A673 (cell line): ENCODE data around the gene BLOC1S6. TPM values are rescaled to one million over a fixed set of nuclear protein-coding genes. Genes with fewer than 3 reads are reported as not detected.

Source experiments
- BruUV-seq: library from RNA; stranded (reverse); fragments of 400-500 nt; replicated peaks from 2 replicates; lab custom pipeline; 2021; lab: Mats Ljungman, UMichigan
- CTCF ChIA-PET: fragments of 300-600 bp; sonication (Branson Sonifier 250); formaldehyde crosslinking; loops from one replicate; lab custom pipeline; 2022; ENCODE audit warnings: antibody characterized with exemption; lab: Charles Lee
- POLR2A ChIA-PET: fragments of 300-600 bp; sonication (Branson Sonifier 250); formaldehyde crosslinking; loops from one replicate; lab custom pipeline; 2022; ENCODE audit warnings: antibody characterized with exemption; ENCODE audit not compliant: low non-redundant PET; lab: Charles Lee
- DNase-seq: peaks from one replicate; pipeline ENCODE4 v3.0.0-alpha.2; 2015; ENCODE audit warnings: low spot score
- H3K27ac ChIP-seq: fragments of 200-600 bp; sonication (generic); 2 replicates; pipeline ENCODE4 v1.5.1; 2016; ENCODE audit warnings: mixed run types, low read depth, mild to moderate bottlenecking, mixed read lengths, antibody characterized with exemption, low read length; ENCODE audit not compliant: poor library complexity, severe bottlenecking
- H3K27me3 ChIP-seq: fragments of 200-600 bp; sonication (generic); replicated peaks from 2 replicates; pipeline ENCODE4 v1.6.1; 2017; ENCODE audit warnings: mixed run types, low read depth, mild to moderate bottlenecking, mixed read lengths, antibody characterized with exemption, low read length; ENCODE audit not compliant: insufficient read depth, poor library complexity
- H3K36me3 ChIP-seq: fragments of 200-600 bp; sonication (generic); 2 replicates; pipeline ENCODE4 v1.6.1; 2016; ENCODE audit warnings: mixed run types, mild to moderate bottlenecking, mixed read lengths, antibody characterized with exemption, low read length; ENCODE audit not compliant: insufficient read depth, poor library complexity, severe bottlenecking
- H3K4me1 ChIP-seq: fragments of 200-600 bp; sonication (generic); 2 replicates; pipeline ENCODE4 v1.6.1; 2017; ENCODE audit warnings: mixed run types, mild to moderate bottlenecking, mixed read lengths, antibody characterized with exemption, low read length; ENCODE audit not compliant: insufficient read depth, poor library complexity, severe bottlenecking
- H3K4me3 ChIP-seq: fragments of 200-600 bp; sonication (generic); 2 replicates; pipeline ENCODE4 v1.5.1; 2016; ENCODE audit warnings: low read depth, mixed run types, mild to moderate bottlenecking, mixed read lengths, low read length; ENCODE audit not compliant: poor library complexity, severe bottlenecking
- H3K9me3 ChIP-seq: fragments of 200-600 bp; sonication (generic); 2 replicates; pipeline ENCODE4 v1.6.1; 2016; ENCODE audit warnings: mixed run types, low read depth, mild to moderate bottlenecking, mixed read lengths, antibody characterized with exemption, low read length; ENCODE audit not compliant: poor library complexity, severe bottlenecking
- EZH2 ChIP-seq: fragments of 200-600 bp; sonication (generic); IDR thresholded peaks from 2 replicates; pipeline ENCODE4 v1.6.1; 2017; ENCODE audit warnings: borderline replicate concordance, low read depth, mild to moderate bottlenecking, mixed read lengths, antibody characterized with exemption, low read length; ENCODE audit not compliant: poor library complexity, severe bottlenecking
- intact Hi-C: fragments of 100-400 bp; cut with micrococcal nuclease; formaldehyde crosslinking; loops from one replicate; pipeline ENCODE4 v1.10.0; 2022; ENCODE audit not compliant: unreplicated experiment
- total RNA-seq: library from RNA; stranded (reverse); gene quantifications from 2 replicates; pipeline ENCODE4 v1.2.3, GENCODE V29; 2021
- TF ChIP-seq, protein P1 (sequence below): fragments of 300-800, 200-600 bp; sonication (generic); conservative IDR thresholded peaks from 2 replicates; pipeline ENCODE4 v1.5.1; 2017; ENCODE audit warnings: low read depth, mild to moderate bottlenecking, antibody characterized with exemption, low read length, moderate library complexity, mixed read lengths

Gene BLOC1S6
- total RNA-seq, 1 experiment from 2014 or later, result 55.6 TPM

DNA sequence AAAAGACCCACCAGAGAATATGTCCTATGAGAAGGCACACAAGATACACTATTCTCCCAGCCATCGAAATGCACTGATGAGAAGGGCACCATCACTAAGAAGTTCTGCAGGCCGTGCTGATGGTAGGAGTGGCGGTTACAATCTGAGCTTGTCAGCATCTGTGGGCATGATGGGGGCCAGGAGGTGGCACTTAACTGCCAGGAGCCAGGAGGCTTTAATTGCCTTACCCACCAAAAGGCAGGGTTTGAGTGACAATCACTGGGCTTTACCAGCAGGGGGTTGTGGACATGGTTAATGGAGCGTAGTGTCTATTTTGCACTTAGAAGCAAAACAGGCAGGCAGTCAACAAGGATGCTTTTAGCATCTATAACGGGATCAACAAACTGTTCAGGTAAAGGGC, 31.6 kb downstream of the BLOC1S6 start:
- ChIA-PET POLR2A (no interaction called here), CTCF (no interaction called here)
- no peaks in the 10 kb centered on the region for H3K9me3 ChIP-seq
- H3K4me1 ChIP-seq, result no peaks in the 10 kb centered on the region
- no peaks in the 10 kb centered on the region for H3K36me3 ChIP-seq
- no peaks in the 10 kb centered on the region for H3K27me3 ChIP-seq
- TF ChIP-seq, protein P1, sequence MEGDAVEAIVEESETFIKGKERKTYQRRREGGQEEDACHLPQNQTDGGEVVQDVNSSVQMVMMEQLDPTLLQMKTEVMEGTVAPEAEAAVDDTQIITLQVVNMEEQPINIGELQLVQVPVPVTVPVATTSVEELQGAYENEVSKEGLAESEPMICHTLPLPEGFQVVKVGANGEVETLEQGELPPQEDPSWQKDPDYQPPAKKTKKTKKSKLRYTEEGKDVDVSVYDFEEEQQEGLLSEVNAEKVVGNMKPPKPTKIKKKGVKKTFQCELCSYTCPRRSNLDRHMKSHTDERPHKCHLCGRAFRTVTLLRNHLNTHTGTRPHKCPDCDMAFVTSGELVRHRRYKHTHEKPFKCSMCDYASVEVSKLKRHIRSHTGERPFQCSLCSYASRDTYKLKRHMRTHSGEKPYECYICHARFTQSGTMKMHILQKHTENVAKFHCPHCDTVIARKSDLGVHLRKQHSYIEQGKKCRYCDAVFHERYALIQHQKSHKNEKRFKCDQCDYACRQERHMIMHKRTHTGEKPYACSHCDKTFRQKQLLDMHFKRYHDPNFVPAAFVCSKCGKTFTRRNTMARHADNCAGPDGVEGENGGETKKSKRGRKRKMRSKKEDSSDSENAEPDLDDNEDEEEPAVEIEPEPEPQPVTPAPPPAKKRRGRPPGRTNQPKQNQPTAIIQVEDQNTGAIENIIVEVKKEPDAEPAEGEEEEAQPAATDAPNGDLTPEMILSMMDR, result no peak
- TF ChIP-seq EZH2, result no peak
- DNase-seq, result peak; percentile 47
- no peak overlapping the region for H3K4me3 ChIP-seq
- BruUV-seq, result no TSS peak
- no peak overlapping the region for H3K27ac ChIP-seq
- intact Hi-C loops, result loop anchor here (10.0 kb wide), 1 partner anchor 314 kb away; no protein-coding TSS in a partner anchor

DNA sequence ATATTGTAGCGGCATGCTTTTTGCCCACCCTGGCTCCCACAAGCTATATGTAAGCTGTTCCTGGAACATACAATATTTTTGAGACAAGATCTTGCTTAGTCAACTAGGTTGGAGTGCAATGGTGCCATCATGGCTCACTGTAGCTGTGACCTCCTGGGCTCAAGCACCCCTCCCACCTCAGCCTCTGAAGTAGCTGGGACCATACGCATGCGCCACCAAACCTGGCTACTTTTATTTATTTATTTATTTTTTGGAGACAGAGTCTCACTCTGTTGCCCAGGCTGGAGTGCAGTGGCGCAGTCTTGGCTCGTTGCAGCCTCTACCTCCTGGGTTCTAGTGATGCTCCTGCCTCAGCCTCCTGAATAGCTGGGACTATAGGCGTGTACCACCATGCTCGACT, 41.0 kb downstream of the BLOC1S6 start:
- ChIA-PET POLR2A (no interaction called here), CTCF (interaction anchor here (0.9 kb wide), 1 partner anchor 15 kb away, joined by 4 read pairs; no protein-coding TSS in a partner anchor)
- H3K36me3 ChIP-seq, result no peaks in the 10 kb centered on the region
- intact Hi-C loops, result no loop called here
- TF ChIP-seq, protein P1, result no peak
- no peak for TF ChIP-seq EZH2
- no peak overlapping the region for H3K4me3 ChIP-seq
- no TSS peak for BruUV-seq
- H3K27me3 ChIP-seq, result no peaks in the 10 kb centered on the region
- no peak overlapping the region for H3K27ac ChIP-seq
- no peak for DNase-seq
- H3K9me3 ChIP-seq, result peaks cover 15% of the 10 kb centered on the region
- H3K4me1 ChIP-seq, result no peaks in the 10 kb centered on the region

DNA sequence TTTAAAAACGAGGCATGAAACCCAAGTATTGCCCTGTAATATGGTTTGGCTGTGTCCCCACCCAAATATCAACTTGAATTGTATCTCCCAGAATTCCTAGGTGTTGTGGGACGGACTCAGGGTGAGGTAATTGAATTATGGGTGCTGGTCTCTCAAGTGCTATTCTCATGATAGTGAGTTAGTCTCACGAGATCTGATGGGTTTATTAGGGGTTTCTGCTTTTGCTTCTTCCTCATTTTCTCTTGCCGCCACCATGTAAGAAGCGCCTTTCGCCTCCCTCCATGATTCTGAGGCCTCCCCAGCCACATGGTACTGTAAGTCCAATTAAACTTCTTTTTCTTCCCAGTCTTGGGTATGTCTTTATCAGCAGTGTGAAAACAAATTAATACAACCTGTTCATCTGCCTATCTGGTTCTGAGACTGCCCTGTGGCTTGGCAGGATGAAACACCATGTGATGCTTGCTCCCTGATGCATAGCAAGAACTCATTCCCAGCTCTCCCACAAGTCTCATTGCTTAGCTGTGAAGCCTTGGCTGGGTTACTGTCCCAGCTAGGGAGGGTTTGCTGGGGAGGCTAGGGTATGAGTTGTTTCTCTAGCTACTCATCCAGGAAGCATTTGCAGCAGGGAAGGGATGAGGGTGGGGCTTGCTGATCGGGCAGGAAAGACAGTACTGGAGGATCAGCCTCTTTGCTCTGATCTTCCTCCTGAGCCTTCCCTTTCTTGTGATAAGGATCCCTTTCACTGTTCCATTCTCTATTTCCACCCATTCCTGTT, 43.9 kb downstream of the BLOC1S6 start:
- no peak for DNase-seq
- Histone ChIP-seq H3K4me3 (no peak overlapping the region), H3K27ac (no peak overlapping the region), H3K9me3 (peaks cover 10% of the 10 kb centered on the region), H3K4me1 (no peaks in the 10 kb centered on the region), H3K36me3 (no peaks in the 10 kb centered on the region), H3K27me3 (no peaks in the 10 kb centered on the region)
- TF ChIP-seq, protein P1, result no peak
- TF ChIP-seq EZH2, result no peak
- POLR2A ChIA-PET, result no interaction called here
- BruUV-seq, result no TSS peak
- CTCF ChIA-PET, result no interaction called here
- intact Hi-C loops, result no loop called here
